GM12892 (cell line): Measurements from ENCODE around the gene IGFLR1.
"Not testable (repeated sequence)": the region's sequence is repeated elsewhere in the genome, so short reads cannot be mapped to it uniquely, and the experiment has no call there.

Source experiments
- DNase-seq: peaks from one replicate; pipeline ENCODE4 v3.0.0; 2011; ENCODE audit not compliant: insufficient read length
- FAIRE-seq: peaks from 2 replicates; lab custom pipeline; 2011; peaks lifted over from hg19 to GRCh38; lab: Jason Lieb, UNC
- POLR2A ChIP-seq: IDR thresholded peaks from 2 replicates; pipeline ENCODE4 v1.6.1; 2011; ENCODE audit warnings: low read depth, low read length, control low read depth
- POLR2AphosphoS5 ChIP-seq: IDR thresholded peaks from 2 replicates; pipeline ENCODE4 v1.6.1; 2011; ENCODE audit warnings: low read depth, low read length, control low read depth
- TAF1 ChIP-seq: IDR thresholded peaks from 2 replicates; pipeline ENCODE4 v1.6.1; 2011; ENCODE audit warnings: low read depth, mild to moderate bottlenecking, control low read depth, low read length, borderline replicate concordance

IGFLR1 gene

GRCh38 chr19:35774274-35775045, 32.2 kb upstream of the IGFLR1 start:
- TF ChIP-seq TAF1 (no peak), POLR2A (no peak), POLR2AphosphoS5 (no peak)
- FAIRE-seq = no peak
- no peak for DNase-seq

- DNase-seq (no peak), FAIRE-seq (no peak)
- TF ChIP-seq TAF1 (no peak), POLR2AphosphoS5 (no peak), POLR2A (no peak)
Observed at GRCh38 chr19:35773020-35773806, 31.0 kb upstream of the IGFLR1 start.

GRCh38 chr19:35772362-35772761, 30.1 kb upstream of the IGFLR1 start:
- DNase-seq, FAIRE-seq: not testable (repeated sequence)

GRCh38 chr19:35768082-35768421, 25.8 kb upstream of the IGFLR1 start:
- FAIRE-seq (no peak), DNase-seq (no peak)
- TF ChIP-seq TAF1 = no peak
- TF ChIP-seq POLR2AphosphoS5 = no peak
- TF ChIP-seq POLR2A = no peak

- TF ChIP-seq POLR2AphosphoS5 (no peak), POLR2A (no peak), TAF1 (no peak)
- DNase-seq (no peak), FAIRE-seq (no peak)
Observed at GRCh38 chr19:35767288-35768081, 25.2 kb upstream of the IGFLR1 start.

- TF ChIP-seq TAF1 = no peak
- no peak for TF ChIP-seq POLR2A
- TF ChIP-seq POLR2AphosphoS5 = no peak
- DNase-seq (no peak), FAIRE-seq (no peak)
Observed at GRCh38 chr19:35766571-35767104, 24.4 kb upstream of the IGFLR1 start.

GRCh38 chr19:35764432-35765315, 22.4 kb upstream of the IGFLR1 start:
- TF ChIP-seq TAF1 = no peak
- no peak for TF ChIP-seq POLR2AphosphoS5
- no peak for TF ChIP-seq POLR2A
- no peak for DNase-seq
- FAIRE-seq = no peak

- DNase-seq (no peak), FAIRE-seq (no peak)
Observed at GRCh38 chr19:35760711-35761349, 18.6 kb upstream of the IGFLR1 start.

GRCh38 chr19:35759697-35760096, 17.4 kb upstream of the IGFLR1 start:
- no peak for FAIRE-seq
- DNase-seq = no peak
- TF ChIP-seq TAF1 (no peak), POLR2AphosphoS5 (no peak), POLR2A (no peak)

More at GRCh38 chr19:35760711-35761349, 18.6 kb upstream of the IGFLR1 start:
- TF ChIP-seq TAF1 (no peak), POLR2A (no peak), POLR2AphosphoS5 (no peak)
